H1 (cell line): Measurements from ENCODE around the gene SNTG2. TPM values are rescaled to one million over a fixed set of nuclear protein-coding genes. Genes with fewer than 3 reads are reported as not detected.

Experiments used
- BACH1 ChIP-seq: IDR thresholded peaks from 2 replicates; pipeline ENCODE4 v1.6.1; 2012; ENCODE audit warnings: low read length, improper control_type of control experiment
- FOSL1 ChIP-seq: IDR thresholded peaks from 2 replicates; pipeline ENCODE4 v1.6.1; 2011; ENCODE audit warnings: mild to moderate bottlenecking, low read depth, low read length, moderate library complexity; ENCODE audit not compliant: insufficient read depth
- TBP ChIP-seq: IDR thresholded peaks from 2 replicates; pipeline ENCODE4 v1.6.1; 2011; ENCODE audit warnings: low read depth, low read length, improper control_type of control experiment
- polyA plus RNA-seq, 7 experiments: library from polyadenylated mRNA; depleted of rRNA in 3 of 7; stranded (reverse) in 5 of 7; unstranded in 2 of 7; fragments of >200 nt in 5 of 7; fragments of 200-250 nt in 2 of 7; gene quantifications; 1 replicate in 5 of 7; 2 replicates in 1 of 7; 4 replicates in 1 of 7; pipeline versions ENCODE4 v1.2.1 to v1.2.3, GENCODE V29; 2011 to 2013; ENCODE audit warnings: missing spikeins in 2 of 7, mixed read lengths in 2 of 7
- total RNA-seq: library from RNA; stranded (reverse); fragmentation: NEBNext Ultra II Directional; extraction: Animal tissue kit (Norgen Biotek cat#: 25700); gene quantifications from 2 replicates; pipeline ENCODE4 v1.2.1, GENCODE V29; 2021
- TF ChIP-seq, protein P1 (sequence below): IDR thresholded peaks from 2 replicates; pipeline ENCODE4 v1.6.1; 2011; ENCODE audit warnings: low read depth, mild to moderate bottlenecking, low read length; ENCODE audit not compliant: insufficient read depth
- TF ChIP-seq, protein P2 (sequence below): IDR thresholded peaks from 2 replicates; pipeline ENCODE4 v1.6.1; 2012; ENCODE audit warnings: low read length, inconsistent platforms

Gene SNTG2
- total and polyA plus RNA-seq, 2 of the 8 experiments (the other 6 are each of a cell fraction or from before 2014, with no cell fraction given) = 6.6 to 18.1 TPM

DNA sequence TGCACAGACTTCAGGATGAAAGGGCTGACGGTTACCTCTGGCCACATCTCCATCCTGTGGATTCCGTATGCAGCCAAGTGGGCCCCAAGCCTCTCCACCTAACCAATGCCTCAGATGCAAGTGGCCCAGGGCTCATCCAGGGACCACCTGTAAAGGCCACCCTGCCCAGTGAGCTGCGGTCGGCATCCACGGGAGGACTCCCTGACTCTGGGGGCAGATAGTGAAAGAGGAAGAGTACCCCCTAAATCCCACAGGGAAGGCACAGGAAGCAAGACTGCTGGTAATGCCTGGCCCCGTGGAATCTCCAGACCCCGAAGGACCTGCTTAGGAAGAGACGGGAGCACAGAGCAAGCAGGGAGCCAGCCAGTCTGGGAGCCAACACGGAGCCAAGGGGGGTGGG, 451.4 kb downstream of the SNTG2 start (continued):
- TF ChIP-seq, protein P1, sequence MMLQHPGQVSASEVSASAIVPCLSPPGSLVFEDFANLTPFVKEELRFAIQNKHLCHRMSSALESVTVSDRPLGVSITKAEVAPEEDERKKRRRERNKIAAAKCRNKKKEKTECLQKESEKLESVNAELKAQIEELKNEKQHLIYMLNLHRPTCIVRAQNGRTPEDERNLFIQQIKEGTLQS = no peak
- no peak for TF ChIP-seq FOSL1
- no peak for TF ChIP-seq TBP
- no peak for TF ChIP-seq BACH1
- TF ChIP-seq, protein P2, sequence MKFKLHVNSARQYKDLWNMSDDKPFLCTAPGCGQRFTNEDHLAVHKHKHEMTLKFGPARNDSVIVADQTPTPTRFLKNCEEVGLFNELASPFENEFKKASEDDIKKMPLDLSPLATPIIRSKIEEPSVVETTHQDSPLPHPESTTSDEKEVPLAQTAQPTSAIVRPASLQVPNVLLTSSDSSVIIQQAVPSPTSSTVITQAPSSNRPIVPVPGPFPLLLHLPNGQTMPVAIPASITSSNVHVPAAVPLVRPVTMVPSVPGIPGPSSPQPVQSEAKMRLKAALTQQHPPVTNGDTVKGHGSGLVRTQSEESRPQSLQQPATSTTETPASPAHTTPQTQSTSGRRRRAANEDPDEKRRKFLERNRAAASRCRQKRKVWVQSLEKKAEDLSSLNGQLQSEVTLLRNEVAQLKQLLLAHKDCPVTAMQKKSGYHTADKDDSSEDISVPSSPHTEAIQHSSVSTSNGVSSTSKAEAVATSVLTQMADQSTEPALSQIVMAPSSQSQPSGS = no peak
